Transverse colon (tissue), 4 donors: ENCODE measurements around the gene FAM193B.

ENCODE experiments used
- CTCF ChIP-seq, 5 experiments: fragments of 200-600 bp in 3 of 5; fragments of 450-650 bp in 2 of 5; sonication (generic) in 3 of 5; IDR thresholded peaks; 1 replicate in 2 of 5; 2 replicates in 3 of 5; pipeline ENCODE4 v1.5.1; 2016 to 2017; ENCODE audit warnings: antibody characterized with exemption in 5 of 5, inconsistent platforms in 3 of 5, mild to moderate bottlenecking in 2 of 5, moderate library complexity in 1 of 5
- EP300 ChIP-seq: sonication (generic); formaldehyde crosslinking; IDR thresholded peaks from one replicate; pipeline ENCODE4 v1.6.1; 2017; ENCODE audit warnings: antibody characterized with exemption, low read depth
- POLR2A ChIP-seq: fragments of 450-650 bp; IDR thresholded peaks from one replicate; pipeline ENCODE4 v1.6.1; 2016; ENCODE audit warnings: antibody characterized with exemption, mild to moderate bottlenecking, moderate library complexity
- POLR2AphosphoS5 ChIP-seq, 3 donors: sonication (generic); formaldehyde crosslinking; IDR thresholded peaks; one replicate each; pipeline ENCODE4 v1.6.1; 2016; ENCODE audit warnings: antibody characterized with exemption in 3 of 3

GRCh38 chr5:177539411-177539810 lies 15.0 kb downstream of the FAM193B start:
- TF ChIP-seq EP300 (no peak), CTCF (IDR thresholded peaks at IDR 0.05) (no peak), POLR2AphosphoS5 (IDR thresholded peaks at IDR 0.05) (no peak), POLR2A (no peak)
